ENCODE results near the gene HMMR. TPM values are rescaled to one million over a fixed set of nuclear protein-coding genes. Genes with fewer than 3 reads are reported as not detected.
A peak's percentile ranks its signal among the peaks of the same experiment; 100 is the strongest.

HMMR gene
- total and polyA plus RNA-seq, 7 donors = 0.14 to 1.4 (median 0.49) TPM

DNA sequence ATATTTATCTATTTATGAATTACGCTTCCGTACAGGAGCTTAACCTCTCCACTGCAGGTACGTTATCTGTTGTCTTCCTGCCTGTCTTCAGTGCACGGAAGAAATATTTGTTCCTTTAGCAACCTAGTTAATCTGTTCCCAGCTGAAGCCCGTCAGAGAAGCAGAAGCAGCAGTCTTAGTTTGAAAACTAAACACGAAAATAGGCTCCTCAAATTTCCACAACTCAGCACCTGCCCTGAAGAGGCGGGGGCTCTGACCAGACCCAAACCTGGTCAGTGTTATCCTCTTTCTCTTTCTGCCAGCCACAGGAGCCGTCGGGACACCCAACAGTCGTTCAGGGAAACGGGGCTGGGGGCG lies 992 bp upstream of the HMMR start:
- TF ChIP-seq, protein P1, sequence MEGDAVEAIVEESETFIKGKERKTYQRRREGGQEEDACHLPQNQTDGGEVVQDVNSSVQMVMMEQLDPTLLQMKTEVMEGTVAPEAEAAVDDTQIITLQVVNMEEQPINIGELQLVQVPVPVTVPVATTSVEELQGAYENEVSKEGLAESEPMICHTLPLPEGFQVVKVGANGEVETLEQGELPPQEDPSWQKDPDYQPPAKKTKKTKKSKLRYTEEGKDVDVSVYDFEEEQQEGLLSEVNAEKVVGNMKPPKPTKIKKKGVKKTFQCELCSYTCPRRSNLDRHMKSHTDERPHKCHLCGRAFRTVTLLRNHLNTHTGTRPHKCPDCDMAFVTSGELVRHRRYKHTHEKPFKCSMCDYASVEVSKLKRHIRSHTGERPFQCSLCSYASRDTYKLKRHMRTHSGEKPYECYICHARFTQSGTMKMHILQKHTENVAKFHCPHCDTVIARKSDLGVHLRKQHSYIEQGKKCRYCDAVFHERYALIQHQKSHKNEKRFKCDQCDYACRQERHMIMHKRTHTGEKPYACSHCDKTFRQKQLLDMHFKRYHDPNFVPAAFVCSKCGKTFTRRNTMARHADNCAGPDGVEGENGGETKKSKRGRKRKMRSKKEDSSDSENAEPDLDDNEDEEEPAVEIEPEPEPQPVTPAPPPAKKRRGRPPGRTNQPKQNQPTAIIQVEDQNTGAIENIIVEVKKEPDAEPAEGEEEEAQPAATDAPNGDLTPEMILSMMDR (IDR thresholded peaks at IDR 0.05) = no peak
- no peaks in the 10 kb centered on the region for H3K9me3 ChIP-seq
- intact Hi-C loops (cut with DNase I) = loop anchor here in 1 of 2 donors (1.0 kb wide), 1 partner anchor 20 kb away; no protein-coding TSS in a partner anchor
- WGBS, 3 donors = 0% methylated on average over 12 of the region's 12 CpGs
- H3K4me3 ChIP-seq = peak overlapping the region; percentile 78
- ATAC-seq (peak in 3 of 4 donors; percentile 29 to 48 (median 38)), DNase-seq (no peak)
- H3K36me3 ChIP-seq (ENCODE audit: insufficient read depth in 1 of 2, low read depth in 1 of 2) = peaks cover 0 to 26% of the 10 kb centered on the region in 2 donors
- peaks cover 30% of the 10 kb centered on the region for H3K4me1 ChIP-seq
- no peaks in the 10 kb centered on the region for H3K27me3 ChIP-seq (ENCODE audit: insufficient read depth in 3 of 3, low read length in 2 of 3)
- peak overlapping the region; percentile 95 for H3K27ac ChIP-seq

DNA sequence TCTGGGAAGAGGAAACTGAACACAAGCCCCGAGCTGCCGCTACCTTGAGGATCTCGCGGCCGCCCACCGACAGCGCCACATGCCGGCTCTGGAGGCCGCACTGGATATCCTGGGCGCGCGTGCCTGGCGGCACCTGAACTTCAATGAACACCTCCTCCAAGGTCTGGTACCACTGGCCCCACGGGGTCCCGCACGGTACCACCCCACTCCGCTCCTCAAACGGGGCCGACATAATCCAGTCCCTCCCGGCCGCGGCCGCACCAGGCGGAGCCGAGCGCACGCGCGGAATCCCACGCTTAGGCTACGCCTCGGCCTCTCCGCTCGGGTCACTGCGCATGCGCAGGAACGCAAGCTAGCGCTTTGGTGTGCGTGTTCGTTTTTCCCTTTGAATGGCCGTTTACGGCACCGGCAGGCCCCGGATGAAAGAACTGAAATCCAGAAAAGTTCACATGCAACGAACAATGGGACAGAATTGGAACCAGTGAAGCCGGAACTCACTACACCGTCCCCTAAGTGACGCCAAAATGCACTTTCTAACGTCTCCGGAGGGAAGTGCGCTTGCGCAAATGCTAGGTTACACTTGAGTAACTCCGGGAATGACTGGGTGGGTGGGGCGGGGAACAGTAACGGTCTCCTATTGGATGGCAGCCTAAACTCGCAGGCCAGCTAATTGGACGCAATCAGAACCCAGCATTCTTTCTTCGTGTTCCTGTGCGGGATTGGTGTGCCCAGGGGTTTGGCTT lies 442 bp upstream of the HMMR start, which contains the start of gene NUDCD2:
NUDCD2 (minus strand) TSS at position 284 of the 743 bp plus-strand sequence; CDS start at position 232, 52 bp downstream.
- H3K27me3 ChIP-seq (ENCODE audit: insufficient read depth in 3 of 3, low read length in 2 of 3) = no peaks in the 10 kb centered on the region
- TF ChIP-seq, protein P1 (IDR thresholded peaks at IDR 0.05) = peak; percentile 28
- peak within 1 kb of the TSS; percentile 78 for H3K4me3 ChIP-seq
- H3K4me1 ChIP-seq = peaks cover 30% of the 10 kb centered on the region
- H3K27ac ChIP-seq = peak within 1 kb of the TSS; percentile 95
- DNase-seq (peak; percentile 96 to 99), ATAC-seq (peak; percentile 91 to 96 (median 94))
- 0 to 1% (median 1%) methylated on average over 56 to 59 of the region's 59 CpGs for WGBS, 3 donors
- intact Hi-C loops (cut with DNase I) = loop anchor here in 1 of 2 donors (1.0 to 2.0 kb wide), 2 partner anchors 21 to 45 kb away; partner anchors contain the start of gene MAT2B
- no peaks in the 10 kb centered on the region for H3K9me3 ChIP-seq
- peaks cover 0 to 20% of the 10 kb centered on the region in 2 donors for H3K36me3 ChIP-seq (ENCODE audit: insufficient read depth in 1 of 2, low read depth in 1 of 2)

DNA sequence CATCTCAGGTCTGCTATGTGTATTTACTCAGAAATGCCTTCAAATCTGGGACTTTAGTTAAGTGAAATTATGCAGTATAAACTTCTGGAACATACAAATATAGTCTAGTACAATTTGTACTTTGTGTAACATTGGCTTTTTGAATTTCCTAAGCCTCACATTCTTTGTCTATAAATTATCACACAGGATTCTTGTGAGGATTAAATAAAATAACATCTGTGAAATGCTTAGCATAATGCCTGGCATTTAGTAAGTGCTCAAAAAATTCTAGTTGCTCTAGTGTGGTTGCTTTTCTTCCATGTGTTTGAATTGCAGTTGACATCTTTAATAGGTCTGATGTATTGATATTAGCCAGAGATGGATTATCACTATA lies 2.6 kb downstream of the HMMR start:
- TF ChIP-seq, protein P1 (IDR thresholded peaks at IDR 0.05) = no peak
- Histone ChIP-seq H3K9me3 (no peaks in the 10 kb centered on the region), H3K36me3 (ENCODE audit: insufficient read depth in 1 of 2, low read depth in 1 of 2) (no peaks in the 10 kb centered on the region), H3K4me3 (no peak overlapping the region), H3K4me1 (peaks cover 23% of the 10 kb centered on the region), H3K27ac (no peak overlapping the region), H3K27me3 (ENCODE audit: insufficient read depth in 3 of 3, low read length in 2 of 3) (no peaks in the 10 kb centered on the region)
- intact Hi-C loops (cut with DNase I) = loop anchor here in 1 of 2 donors (2.0 kb wide), 1 partner anchor 42 kb away; the partner anchor contains the start of gene MAT2B
- ATAC-seq (no peak), DNase-seq (no peak)

DNA sequence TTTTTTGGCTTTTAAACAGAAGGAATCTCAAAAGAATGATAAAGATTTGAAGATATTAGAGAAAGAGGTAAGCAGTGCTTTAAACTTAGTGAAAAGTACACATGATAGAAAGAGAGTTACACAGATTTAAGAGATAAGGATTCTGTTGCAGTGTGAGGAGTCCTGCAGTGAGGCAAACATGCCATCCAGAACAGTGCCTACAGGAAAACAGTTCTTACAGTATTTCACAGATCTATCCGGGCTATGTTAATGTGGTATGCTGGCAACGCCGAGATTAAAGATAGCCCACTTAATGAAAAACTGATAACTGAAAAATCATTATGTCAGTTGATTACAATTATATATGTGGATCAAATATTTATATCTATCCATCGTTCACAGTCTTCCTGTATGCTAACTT lies 7.2 kb downstream of the HMMR start:
- ATAC-seq (no peak), DNase-seq (no peak)
- Histone ChIP-seq H3K9me3 (no peaks in the 10 kb centered on the region), H3K4me1 (no peaks in the 10 kb centered on the region), H3K27me3 (ENCODE audit: insufficient read depth in 3 of 3, low read length in 2 of 3) (no peaks in the 10 kb centered on the region), H3K36me3 (ENCODE audit: insufficient read depth in 1 of 2, low read depth in 1 of 2) (no peaks in the 10 kb centered on the region), H3K4me3 (no peak overlapping the region), H3K27ac (no peak overlapping the region)
- 93 to 98% (median 93%) methylated on average over 4 of the region's 4 CpGs for WGBS, 3 donors
- TF ChIP-seq, protein P1 (IDR thresholded peaks at IDR 0.05) = no peak
- intact Hi-C loops (cut with DNase I) = no loop called here
